GM19452 (cell line): ENCODE measurements around the gene NCDN.
A peak's percentile ranks its signal among the peaks of the same experiment; 100 is the strongest.
"Not testable (repeated sequence)": the region's sequence is repeated elsewhere in the genome, so short reads cannot be mapped to it uniquely, and the experiment has no call there.

ENCODE experiments used
- ATAC-seq: cut with Tn5 transposase; IDR thresholded peaks from one replicate; pipeline ENCODE4 v1.9.1; 2021; ENCODE audit not compliant: unreplicated experiment

Gene NCDN

GRCh38 chr1:35568975-35569395 is 11.4 kb downstream of the NCDN start:
- ATAC-seq: no peak

- no peak for ATAC-seq
These were observed 12.3 kb downstream of the NCDN start for GRCh38 chr1:35569936-35570335.

GRCh38 chr1:35570589-35571137 is 13.1 kb downstream of the NCDN start:
- ATAC-seq: no peak

DNA sequence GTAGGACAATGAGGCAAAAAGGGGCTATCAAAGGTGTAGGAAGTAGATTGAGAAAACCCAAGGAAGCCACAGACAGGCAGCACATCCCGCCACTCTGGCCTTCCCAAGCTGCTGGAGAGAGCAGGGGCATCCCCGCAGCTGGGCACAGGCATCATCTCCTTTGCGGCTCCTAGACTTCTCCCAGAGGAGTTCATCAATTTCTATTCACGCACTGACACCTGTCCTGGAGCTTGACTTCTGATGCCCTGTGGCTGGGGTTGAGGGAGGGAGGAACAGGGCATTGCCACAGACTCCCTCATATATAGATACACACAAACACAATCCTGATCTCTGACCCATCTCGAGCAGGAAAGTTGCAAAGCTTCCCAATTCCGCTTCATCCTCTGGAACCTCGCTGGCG is 13.7 kb downstream of the NCDN start:
- no peak for ATAC-seq

DNA sequence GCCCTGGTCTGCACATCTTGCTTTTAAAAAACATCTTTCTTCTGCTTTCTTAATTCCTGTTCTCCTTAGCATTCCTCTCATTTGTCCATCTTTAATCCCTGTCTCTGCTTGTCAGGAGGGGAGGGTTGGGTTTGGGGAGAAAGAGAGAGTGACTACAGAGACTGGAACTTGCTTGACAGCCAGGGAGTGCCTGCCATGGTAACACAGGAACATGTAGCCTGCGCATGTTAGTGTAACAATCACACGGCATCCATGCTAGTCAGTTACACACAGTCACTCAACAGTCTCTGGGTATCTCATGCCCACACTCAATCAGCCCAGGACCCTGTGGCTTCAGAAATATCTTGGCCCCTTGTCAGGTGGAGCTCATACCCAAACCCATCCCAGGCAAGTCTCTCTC is 14.7 kb downstream of the NCDN start:
- ATAC-seq: no peak

DNA sequence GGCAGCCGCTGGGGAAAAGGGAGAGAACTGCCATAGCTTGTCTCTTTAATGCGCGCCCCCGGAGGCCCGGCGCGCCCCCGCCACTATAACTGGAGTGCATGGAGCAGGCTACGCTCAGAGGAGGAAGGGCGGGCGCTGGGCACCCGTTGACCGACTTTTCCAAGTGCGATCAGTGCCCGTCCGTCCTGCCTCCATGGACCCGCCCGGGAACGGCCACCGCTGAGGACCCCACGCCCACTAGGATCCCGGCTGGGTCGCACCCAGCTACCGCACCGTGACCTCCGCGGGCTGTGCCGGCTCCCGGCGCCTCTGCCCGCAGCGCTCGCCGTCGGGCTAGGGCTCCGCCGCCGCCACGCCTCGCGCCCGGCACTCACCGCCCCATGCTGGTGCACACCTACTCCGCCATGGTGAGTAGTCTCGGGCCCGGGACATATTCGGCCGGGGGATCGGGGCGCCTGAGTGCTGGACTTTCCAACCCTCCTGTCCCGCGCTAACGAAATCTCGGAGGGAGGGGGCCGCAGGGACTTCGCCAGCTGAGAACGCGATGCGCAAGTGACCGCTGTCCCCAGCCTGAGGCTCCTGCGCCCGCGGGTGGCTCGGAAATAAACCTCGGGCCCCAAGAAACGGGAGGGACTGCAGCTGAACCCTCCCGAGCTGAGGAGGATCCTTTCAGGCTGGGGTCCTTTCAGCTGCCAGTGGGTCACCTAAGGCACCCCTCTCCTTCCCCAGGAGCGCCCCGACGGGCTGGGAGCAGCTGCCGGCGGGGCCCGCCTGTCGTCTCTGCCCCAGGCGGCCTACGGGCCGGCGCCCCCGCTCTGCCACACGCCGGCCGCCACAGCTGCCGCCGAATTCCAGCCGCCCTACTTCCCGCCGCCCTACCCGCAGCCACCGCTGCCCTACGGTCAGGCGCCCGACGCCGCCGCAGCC is 15.9 kb downstream of the NCDN start, which contains the start of gene TFAP2E:
Gene TFAP2E, plus strand, starts transcription at position 117 of the 927 bp plus-strand sequence. Its CDS starts 264 bp downstream, at position 381.
- ATAC-seq: no peak

- no peak for ATAC-seq
These were observed 16.6 kb downstream of the NCDN start for GRCh38 chr1:35574125-35574654.

DNA sequence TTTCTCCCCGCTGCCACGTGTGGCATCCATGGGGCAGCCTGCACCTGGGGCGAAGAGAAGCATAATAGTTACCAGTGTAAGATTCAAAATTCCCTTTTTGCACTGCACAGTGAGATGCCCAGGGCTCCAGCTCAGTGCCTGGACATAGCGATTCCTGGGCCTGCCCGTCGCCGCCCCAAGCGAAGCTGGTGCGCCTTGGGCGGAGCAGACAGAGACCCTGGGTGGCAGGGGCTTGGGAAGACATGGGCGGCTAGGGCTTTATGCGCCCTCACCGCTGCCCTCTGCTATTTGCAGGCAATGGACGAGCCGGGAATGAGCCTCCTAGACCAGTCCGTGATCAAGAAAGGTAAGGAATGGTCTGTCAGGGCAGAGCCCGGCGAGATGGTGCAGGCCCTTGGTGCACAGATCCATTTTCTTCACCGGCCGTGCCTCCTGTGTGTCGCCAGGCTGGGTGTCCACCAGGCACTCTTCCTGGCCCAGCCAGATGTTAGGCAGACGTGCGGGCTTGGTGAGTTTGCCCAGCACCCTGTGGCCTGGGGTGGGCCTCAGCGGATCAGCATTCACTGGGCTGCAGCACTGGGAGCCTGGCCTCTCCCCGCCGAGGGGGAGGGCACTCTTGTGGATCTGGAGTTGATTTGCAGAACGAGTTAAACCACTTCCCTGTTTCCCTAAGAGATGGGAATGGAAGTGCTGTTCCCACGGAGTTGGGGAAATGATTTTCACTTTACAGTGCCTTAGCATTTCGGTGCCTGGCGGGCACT is 17.2 kb downstream of the NCDN start:
- ATAC-seq: no peak

GRCh38 chr1:35575416-35575958 is 17.9 kb downstream of the NCDN start:
- no peak for ATAC-seq

GRCh38 chr1:35576061-35576765 is 18.6 kb downstream of the NCDN start:
- no peak for ATAC-seq

DNA sequence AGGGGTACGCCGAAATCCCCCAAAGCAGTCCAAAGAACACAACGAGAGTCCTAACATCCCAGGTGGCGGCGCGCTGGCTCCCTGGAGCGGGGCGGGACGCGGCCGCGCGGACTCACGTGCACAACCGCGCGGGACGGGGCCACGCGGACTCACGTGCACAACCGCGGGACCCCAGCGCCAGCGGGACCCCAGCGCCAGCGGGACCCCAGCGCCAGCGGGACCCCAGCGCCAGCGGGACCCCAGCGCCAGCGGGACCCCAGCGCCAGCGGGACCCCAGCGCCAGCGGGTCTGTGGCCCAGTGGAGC is 19.1 kb downstream of the NCDN start:
- not testable (repeated sequence) for ATAC-seq

GRCh38 chr1:35577071-35577998 is 19.7 kb downstream of the NCDN start:
- ATAC-seq: peak; percentile 77

DNA sequence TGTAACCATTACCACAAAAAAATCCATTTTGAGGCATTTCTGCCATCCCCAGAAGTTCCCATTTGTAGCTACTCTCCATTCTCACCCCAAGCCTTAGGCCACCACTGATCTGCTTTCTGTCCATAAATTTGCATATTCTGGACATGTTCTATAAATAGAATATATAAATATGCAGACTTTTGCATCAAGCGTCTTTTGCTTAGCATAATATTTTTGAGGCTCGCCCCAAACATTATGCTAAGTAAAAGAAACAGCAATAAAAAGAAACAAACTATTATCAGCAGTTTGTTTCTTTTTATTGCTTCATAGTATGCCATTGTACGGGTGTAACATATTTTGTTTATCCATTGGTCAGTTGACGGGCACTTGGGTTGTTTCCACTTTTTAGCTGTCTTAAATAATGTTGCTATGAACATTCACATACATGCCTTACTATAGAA is 23.4 kb downstream of the NCDN start:
- ATAC-seq: no peak

- not testable (repeated sequence) for ATAC-seq
These were observed 24.0 kb downstream of the NCDN start for GRCh38 chr1:35581621-35582020.

DNA sequence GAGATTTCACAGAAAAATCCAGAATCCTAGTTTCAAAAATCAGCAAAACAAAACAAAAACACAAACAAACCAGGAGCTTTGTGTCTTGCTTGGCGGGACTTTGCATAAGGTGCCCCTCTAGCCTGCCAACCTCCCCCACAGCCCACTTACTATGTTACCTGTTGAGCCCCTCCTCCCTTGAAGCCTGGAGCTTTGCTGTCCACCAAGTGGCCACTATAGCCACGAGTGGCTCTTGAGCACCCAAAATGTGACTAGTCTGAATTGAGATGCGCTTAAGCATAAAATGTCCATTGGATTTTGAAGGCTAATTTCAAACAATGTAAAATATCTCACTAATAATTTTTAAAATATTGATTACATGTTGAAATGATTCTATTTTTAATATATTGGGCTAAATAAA is 27.7 kb downstream of the NCDN start:
- ATAC-seq: no peak

- ATAC-seq: not testable (repeated sequence)
These were observed 28.2 kb downstream of the NCDN start for GRCh38 chr1:35585805-35586204.

- no peak for ATAC-seq
These were observed 29.2 kb downstream of the NCDN start for GRCh38 chr1:35586808-35587207.

DNA sequence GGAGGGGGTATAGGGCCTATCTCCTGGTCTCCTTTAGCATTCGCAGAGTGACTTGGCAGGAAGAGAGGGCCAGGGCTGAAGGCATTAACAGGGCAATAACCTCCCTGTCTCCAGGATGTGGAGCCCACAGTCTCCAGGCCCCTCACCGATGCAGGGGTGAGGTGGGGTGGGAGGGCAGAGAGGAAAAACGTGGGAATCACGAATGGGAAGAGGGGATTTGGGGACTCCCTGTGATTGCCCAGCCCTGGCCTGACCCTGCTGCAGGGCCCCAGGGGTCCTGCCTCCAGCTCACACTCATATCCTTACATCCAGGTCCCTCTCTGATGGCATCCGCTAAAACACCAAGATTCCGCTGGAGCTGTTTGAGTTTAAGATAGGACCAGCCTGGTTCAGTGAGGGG is 30.1 kb downstream of the NCDN start:
- ATAC-seq: no peak

- no peak for ATAC-seq
These were observed 30.8 kb downstream of the NCDN start for GRCh38 chr1:35588197-35588910.
